HG02798 (cell line): Measurements from ENCODE around the gene WDR64.
"Not testable (repeated sequence)": the region's sequence is repeated elsewhere in the genome, so short reads cannot be mapped to it uniquely, and the experiment has no call there.

Experiments used
- ATAC-seq: cut with Tn5 transposase; IDR thresholded peaks from one replicate; pipeline ENCODE4 v1.9.1; 2021; ENCODE audit warnings: mild to moderate bottlenecking; ENCODE audit not compliant: unreplicated experiment, poor library complexity

The WDR64 gene

DNA sequence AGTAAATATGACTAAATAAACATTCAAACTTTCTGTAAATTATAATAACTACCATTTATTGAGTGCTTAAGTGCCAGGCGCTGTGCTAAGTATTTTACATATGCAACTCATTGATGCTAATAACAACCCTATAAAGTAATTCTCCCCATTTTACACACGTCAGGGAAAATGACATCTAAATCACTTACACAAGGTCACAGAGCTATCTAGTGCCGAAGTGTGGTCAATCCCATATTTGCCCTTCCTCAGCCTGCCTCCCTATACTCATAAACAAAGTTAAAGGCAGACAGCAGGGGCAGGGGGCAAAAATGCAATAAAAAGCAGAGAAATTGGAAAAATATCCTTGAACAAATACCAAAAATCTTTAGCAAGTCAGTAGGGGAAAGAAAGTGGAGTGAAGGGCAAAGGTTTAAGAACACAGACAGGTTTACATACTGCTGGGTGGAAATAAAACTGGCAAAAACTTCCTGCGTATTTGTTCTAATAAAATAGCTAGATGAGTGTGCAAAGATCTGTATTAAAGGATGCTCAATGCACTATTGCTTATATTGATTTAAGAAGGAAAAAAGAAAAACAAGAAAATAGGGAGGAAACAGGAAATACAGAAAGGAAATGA lies 72.8 kb downstream of the WDR64 start:
- ATAC-seq = no peak

DNA sequence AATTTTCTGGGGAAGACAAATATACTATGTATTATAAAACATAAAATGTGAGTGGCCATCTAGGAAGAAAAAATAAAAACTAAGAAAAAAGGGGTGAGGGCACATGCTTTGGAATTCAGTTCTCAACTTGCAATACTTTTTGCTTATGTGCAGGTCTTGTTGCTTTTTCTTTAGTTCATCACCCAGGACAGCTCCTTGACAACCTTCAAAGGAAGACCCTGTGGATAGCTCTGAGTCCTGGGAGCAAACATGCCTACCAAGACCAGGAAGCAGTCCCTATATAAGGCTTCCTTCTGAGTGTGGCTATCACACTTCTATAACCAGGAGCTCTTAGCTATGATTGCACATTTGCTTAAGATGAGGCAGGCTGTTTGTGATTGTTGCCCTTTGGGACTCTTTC lies 78.0 kb downstream of the WDR64 start:
- ATAC-seq = no peak

DNA sequence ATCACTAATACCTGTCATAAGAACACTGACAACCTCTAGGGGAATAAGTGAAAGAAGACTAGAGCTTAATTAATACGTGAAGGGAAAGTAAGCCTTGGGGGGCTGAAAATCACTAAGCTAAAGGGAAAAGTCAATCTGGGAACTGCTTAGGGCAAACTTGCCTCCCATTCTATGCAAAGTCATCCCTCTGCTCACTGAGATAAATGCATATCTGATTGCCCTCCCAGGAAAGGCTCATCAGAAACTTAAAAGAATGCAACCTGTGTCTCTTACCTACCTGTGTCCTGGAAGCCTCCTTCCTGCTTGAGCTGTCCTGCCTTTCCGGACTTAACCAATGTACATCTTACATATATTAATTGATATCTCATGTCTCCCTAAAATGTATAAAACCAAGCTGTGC lies 81.8 kb downstream of the WDR64 start:
- no peak for ATAC-seq

DNA sequence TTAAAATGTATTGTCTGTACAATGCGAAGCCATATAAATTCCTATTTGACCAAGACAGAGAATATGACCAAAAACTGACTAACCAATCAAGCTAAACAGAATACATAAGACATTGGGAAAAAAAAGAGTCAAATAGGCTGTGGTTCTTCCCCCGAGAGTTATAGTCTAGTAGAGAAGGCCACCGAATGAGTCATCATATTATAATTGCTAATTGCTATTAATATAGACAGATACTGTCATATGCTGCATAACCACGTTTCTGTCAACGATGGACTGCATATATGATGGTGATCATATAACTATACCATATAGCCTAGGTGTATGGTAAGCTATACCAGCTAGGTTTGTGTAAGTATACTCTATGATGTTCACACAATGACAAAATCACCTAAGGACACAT lies 82.5 kb downstream of the WDR64 start:
- no peak for ATAC-seq

DNA sequence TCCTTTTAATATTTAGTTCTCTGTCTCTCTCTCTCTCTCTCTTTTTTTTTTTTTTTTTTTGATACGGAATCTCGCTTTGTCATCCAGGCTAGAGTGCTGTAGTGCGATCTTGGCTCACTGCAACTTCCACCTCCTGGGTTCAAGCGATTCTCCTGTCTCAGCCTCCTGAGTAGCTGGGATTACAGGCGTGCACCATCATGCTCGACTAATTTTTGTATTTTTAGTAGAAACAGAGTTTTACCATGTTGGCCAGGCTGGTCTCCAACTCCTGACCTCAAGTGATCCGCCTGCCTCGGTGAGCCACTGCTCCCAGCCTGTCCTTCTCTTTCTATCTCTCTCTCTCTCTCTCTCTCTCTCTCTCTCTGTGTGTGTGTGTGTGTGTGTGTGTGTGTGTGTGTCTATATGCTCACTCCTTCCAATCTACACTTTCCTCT lies 83.4 kb downstream of the WDR64 start:
- ATAC-seq = not testable (repeated sequence)

DNA sequence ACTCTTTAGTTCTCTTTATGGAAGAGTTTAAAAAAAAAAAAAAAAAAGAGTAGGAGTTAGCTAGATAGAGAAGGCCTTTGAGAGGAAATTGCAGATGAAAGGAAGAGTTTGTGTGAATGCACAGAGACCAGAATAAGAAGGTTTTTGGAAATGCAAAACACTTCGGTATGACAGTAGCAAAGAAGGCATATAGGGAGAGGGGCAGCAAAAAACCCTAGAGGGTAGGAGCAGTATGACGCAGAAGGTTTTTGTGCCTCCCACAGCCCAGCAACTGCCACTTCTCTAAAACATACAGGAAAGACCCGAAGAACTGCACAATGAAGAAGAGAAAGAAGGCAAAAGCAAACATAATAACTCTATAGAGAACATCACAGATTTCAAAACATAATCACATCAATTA lies 84.3 kb downstream of the WDR64 start:
- ATAC-seq = no peak

DNA sequence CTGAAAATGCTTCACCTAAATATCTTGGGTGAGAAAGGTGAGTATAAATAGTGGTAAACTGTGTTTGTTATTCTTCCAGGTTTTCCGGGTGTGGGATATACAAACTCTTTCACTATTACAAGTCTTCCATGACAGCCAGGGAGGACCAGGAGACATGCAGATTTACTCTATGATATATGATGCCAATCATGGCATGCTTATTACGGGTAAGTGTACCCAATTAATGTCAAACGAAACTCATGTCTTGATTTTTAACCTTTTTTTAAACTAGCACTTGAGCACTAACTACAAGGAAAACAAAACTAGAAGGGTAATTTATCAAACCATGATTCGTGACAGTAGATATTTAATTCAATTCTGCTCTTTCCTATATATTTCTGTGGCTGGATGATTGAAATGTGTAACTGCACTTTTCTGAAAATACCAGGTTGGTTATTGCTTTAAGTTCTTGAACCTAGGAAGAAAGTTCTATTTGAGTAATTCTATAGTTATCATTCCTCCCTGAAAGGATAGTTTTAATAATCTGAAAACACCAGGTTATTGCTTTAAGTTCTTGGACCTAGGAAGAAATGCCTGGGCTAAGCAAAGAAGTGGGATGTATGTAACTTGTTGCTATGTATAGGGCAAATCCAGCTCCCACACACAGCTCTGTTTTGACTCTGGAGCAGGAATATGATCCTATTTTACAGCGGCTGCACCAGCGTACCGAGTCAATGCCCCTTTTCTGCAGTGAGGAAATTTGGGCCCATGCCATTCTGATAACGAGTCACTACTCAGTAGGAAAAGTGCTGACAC lies 86.4 kb downstream of the WDR64 start:
- ATAC-seq = no peak

DNA sequence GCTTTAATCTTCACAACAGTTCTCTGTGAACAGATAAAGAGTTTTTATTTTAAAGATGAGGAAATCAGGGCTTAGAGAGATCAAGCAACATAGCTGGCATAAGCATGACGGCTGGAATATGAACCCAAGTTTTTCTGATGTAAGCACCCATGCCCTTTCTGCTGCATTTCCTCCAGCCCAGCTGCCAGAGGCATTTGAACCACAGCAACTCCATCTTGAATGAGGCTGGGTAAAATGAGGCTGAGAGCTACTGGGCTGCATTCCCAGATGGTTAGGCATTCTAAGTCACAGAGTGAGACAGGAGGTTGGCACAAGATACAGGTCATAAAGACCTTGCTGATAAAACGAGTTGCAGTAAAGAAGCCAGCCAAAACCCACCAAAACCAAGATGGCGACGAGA lies 90.0 kb downstream of the WDR64 start:
- ATAC-seq = no peak

DNA sequence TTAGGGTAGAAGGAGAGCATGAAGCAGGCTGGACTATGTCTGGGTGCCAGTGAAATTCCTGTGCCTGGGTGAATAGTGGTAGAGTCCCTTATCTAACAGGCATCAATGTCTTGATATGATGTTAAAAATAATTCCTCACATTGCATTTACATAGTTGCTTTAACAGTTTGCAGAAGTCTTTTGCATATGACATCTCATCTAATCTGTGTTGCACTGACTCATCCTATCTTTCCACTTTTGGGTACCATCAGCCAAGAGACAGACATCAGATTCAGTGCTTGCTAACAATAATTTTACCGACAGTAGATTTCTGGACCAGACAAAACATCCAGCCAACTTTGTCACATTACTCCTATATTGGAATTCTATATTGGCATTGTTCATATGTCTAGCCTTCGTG lies 92.5 kb downstream of the WDR64 start:
- ATAC-seq = no peak

DNA sequence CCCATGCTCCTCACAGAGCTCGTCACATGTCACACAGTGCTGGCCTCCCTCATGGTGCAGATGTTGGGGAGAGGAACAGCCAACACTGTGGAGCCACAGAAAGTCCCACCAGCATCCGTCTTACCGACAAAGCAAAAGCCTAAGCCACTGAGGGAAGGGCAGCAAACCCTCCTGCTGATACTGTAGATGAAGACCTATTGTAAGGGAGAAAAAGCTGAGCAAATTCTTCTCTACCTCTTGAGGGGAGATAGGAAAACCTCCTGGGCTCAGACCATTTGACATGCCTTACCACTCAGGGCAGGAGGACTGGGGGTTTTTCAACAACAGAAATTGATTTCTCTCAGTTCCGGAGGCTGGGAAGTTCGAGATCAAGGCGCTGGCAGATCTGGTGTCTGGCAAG lies 95.9 kb downstream of the WDR64 start:
- no peak for ATAC-seq

DNA sequence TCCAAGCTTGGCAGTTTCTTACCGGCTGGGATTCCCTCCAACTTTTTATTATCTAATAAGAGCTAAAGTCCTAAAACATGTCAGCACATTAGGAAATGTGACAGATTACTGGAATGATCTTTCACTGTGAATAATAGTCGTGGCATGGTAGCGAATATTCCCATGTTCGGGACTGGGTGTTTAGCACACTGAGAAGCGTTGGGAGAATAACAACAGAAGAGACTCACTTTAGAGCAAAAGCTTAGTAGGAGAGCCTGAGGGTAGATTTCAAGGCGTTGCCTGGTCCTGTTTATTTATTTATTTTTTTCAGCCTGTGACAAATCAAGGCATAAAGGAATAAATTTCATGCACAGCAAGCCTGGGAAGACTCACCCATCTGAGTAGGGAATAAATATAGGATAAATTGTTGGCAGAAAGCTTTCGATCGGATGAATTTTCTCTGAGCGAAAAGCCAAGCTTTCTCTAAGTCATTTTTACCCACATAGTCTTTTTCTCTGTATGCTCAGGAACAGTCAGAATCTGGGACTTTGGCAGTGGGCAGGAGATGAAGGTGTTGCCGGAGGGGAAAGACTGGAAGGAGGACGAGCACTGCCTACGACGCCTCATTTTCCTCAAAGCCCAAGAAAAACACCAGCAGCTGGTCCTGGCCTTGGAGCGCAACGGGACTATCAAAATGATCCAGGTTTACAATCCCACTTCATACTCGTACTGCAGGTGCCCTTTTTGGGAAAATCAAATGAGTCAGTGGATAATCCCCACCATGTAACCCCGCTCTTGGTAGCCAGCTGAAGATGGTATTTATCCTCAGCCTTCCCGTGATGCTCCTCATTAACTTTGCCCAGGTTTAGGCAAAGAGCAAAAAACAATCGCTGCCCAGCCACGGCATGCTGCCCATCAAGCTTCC lies 97.2 kb downstream of the WDR64 start:
- no peak for ATAC-seq

DNA sequence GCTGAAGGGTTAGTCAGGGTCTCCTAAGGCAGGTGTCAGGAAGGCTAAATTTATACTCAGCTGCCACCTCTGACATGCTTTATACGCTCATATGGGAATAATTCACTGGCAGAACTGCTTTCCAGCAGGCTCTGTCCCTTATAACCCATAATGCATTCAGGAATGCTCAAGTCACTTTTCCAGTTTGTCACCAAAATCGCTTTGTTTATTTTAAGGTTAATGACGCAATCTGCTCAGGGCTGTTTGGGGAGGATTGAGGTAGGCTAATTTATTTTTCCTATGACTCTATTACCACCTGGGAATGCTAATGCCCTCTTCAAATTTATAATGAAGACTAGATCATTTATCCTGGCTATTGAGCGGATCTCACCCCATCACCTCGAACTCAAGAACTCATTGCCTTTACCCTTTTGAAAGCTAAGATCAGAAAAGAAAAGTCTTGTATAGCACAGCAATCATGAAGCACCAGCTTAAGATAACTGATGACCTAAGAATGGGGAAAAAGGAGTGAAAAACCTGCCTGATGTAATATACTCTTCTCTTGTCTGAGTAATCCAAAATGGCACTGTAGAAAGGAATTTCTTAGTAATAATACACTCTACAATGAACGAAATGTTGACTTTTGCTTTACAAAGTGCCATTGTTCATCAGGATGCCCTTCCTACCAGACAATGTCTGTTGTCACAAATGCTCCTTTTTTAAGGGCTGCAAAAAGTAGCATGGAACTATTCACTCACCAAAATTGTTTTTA lies 98.0 kb downstream of the WDR64 start:
- no peak for ATAC-seq

DNA sequence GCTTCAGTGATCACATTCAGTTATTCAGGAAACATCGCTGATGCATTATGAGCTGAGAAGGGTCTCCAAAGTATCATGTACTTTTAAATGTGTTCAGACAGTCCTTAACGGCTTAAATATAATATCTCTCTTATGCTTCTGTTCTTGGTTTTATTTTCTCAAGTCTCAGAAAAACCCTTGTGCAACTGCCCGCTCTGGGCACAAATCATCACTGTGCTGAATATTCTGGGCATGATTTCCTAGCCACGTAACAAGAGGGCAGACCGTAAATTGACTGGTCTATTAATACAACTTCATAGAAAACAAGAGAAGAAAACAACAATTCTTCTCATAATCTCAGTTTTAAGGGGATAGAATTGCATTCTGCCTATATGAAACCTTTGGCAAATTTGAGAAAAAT lies 99.4 kb downstream of the WDR64 start:
- no peak for ATAC-seq

DNA sequence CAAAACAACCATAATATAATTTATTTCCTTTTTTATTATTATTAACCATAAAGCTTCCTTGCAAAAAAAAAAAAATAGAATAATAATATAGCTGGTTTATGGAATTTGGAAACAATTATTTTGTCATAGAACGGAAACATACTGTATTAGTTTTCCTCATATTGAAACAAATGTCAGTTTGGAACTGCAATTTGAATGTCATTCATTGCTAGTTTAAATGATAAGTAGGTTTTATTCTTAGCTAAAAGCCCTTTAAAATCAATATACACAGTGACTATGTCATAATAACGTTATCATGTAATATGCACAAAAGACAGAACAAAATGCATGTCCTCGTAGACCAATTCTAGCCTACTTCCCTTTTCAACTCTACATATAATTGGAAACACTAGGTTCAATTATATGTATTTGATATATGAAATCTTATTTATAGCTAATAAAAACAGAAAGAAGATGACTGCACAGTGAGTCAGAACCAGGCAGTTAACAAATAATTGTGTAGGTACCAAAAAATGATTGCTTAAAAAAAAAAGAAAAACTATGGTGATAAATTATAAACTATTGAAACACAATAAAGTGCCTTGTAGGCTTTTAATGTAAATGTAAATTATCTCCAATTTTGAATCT lies 110.7 kb downstream of the WDR64 start:
- no peak for ATAC-seq

DNA sequence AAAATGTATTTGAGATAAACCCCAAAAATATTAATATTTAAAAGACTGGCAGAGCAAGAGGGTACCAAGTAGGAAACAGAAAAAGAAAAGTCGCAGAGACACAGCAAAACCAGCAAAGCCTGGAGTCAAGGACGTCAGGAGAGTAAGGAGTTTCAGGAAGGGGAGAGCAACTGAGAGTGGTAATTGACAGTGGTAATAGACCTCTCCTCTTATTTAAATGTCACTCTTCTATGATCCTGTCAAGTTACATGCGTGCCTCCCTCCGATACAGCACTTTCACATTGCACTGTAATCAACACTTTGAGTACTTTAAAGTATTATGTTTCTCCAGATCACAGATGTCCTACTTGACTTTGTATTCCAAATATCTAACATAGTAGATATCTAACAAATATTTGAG lies 113.3 kb downstream of the WDR64 start:
- no peak for ATAC-seq

DNA sequence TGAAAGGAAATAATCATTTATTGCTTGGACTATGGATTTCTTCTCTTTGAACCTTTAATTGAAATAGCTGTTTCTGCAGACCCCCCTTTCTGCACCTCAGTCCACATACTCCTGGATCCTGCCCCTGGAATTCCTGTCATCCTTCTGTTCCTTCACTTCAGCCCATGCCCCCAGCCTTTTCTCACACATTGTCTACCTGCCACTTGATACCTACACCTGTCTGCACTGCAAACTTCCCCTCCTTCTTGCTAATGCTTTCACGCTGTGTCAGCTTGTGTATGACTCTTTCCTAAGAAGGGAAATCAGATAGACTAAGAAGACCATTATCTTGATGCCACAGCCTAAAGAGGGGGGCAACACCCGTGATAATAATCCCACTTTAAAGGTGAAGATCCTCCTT lies 115.7 kb downstream of the WDR64 start:
- ATAC-seq = no peak

DNA sequence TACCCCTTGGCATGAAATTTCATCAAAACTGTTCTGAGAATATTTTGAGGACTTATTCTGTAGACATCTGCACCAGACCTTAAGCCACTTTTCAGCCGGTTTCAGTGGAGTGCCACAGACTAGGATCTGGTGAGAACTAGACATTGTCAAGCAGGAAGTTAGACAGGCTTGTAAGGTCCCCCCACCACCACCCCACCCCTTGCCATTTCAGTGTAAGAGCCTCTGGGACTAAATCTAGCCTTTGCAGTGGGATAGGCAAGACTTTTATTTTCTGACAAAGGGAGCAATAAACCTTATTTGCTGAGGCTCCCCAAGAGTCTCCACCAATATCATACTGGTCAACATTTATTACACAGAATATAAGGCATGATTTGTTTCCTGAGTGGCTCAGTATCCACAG lies 118.0 kb downstream of the WDR64 start:
- ATAC-seq = no peak

DNA sequence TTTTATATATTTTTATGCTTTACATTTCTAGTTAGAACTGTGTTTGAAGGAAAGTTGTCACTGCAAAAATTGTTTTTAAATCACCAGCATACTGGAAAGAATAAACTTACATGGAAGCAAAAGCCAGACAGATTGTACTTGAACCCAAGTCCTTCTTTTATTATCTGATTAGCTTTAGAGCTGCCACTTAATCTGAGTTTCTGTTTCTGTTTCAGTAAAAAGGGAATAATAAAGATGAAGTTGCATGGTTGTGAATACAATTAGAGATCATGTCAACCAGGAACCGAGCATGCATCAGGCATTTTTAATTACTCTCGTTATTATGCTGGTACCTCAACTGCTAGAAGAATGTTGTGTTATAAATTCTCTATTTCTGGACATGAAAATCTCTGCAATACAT lies 119.0 kb downstream of the WDR64 start:
- no peak for ATAC-seq

DNA sequence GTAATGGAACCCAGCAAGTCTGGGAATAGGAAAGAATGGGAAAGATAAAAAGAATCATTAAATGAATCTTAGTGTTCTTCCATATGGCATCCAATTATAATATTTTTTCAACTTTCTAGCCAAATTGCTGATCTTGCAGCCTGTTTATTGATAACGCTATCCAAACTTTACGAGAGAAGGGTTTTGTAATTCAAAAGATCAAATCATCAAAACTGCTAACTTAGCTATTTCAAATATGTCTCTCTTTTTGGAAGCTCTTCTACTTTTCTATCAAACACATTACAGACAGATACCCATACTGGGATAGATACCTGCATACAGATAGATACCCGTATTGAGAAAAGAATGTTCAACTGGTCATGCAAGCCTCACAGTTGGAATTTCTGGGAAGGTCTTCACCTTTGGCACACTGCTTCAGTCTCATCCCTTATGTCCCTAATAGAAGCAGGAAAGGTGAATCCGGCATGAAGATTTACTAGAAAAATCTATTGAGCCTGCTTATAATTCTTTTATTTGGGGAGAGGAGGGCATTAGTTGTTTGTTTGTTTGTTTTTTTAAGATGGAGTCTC lies 120.9 kb downstream of the WDR64 start:
- ATAC-seq = no peak

DNA sequence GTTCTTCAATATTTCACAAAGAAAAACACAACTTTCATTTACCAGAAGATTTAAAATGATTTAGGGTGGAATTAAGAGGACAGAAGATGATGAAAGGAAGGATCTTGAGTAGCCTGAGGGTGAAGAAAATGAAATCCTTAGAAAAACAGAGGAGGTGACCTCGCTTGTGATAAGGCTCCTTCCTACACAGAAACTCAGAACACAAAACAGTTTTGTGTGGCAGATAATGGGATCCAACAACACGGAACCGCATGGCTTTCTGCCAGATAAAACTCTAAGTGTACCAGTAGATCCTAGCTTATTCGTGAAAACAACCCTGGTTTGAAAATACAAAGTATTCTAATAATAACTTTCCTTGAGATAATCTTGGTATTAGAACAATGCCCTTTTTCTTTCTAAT lies 121.9 kb downstream of the WDR64 start:
- no peak for ATAC-seq
